ENCODE results near the gene CFAP410.

- no peak for TF ChIP-seq POLR2AphosphoS5 (IDR thresholded peaks at IDR 0.05; ENCODE audit: low read depth)
- TF ChIP-seq, protein P1, sequence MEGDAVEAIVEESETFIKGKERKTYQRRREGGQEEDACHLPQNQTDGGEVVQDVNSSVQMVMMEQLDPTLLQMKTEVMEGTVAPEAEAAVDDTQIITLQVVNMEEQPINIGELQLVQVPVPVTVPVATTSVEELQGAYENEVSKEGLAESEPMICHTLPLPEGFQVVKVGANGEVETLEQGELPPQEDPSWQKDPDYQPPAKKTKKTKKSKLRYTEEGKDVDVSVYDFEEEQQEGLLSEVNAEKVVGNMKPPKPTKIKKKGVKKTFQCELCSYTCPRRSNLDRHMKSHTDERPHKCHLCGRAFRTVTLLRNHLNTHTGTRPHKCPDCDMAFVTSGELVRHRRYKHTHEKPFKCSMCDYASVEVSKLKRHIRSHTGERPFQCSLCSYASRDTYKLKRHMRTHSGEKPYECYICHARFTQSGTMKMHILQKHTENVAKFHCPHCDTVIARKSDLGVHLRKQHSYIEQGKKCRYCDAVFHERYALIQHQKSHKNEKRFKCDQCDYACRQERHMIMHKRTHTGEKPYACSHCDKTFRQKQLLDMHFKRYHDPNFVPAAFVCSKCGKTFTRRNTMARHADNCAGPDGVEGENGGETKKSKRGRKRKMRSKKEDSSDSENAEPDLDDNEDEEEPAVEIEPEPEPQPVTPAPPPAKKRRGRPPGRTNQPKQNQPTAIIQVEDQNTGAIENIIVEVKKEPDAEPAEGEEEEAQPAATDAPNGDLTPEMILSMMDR (IDR thresholded peaks at IDR 0.05; ENCODE audit: insufficient read depth, low read length) = no peak
Measured at GRCh38 chr21:44365967-44366585, 26.9 kb upstream of the CFAP410 start.

All from HL-60 (cell line).